HG03103 (cell line): ENCODE results near the gene CYP2R1.

Experiments used
- ATAC-seq: cut with Tn5 transposase; IDR thresholded peaks from one replicate; pipeline ENCODE4 v1.9.1; 2021; ENCODE audit warnings: low read depth; ENCODE audit not compliant: unreplicated experiment

CYP2R1 gene

GRCh38 chr11:14892036-14892556, at the start of gene CYP2R1:
Gene CYP2R1, minus strand, starts transcription at chr11:14892231. Its CDS starts 26 bp downstream, at chr11:14892205.
- peak; percentile 94 for ATAC-seq

GRCh38 chr11:14938936-14939335, 46.9 kb upstream of the CYP2R1 start:
- ATAC-seq: no peak

GRCh38 chr11:14934641-14935351, 42.8 kb upstream of the CYP2R1 start:
- ATAC-seq: no peak

GRCh38 chr11:14932447-14932846, 40.4 kb upstream of the CYP2R1 start:
- no peak for ATAC-seq

- no peak for ATAC-seq
Observed at GRCh38 chr11:14930369-14930768, 38.3 kb upstream of the CYP2R1 start.

GRCh38 chr11:14927146-14927545, 35.1 kb upstream of the CYP2R1 start:
- no peak for ATAC-seq

GRCh38 chr11:14924318-14924717, 32.3 kb upstream of the CYP2R1 start:
- ATAC-seq: no peak

- no peak for ATAC-seq
Observed at GRCh38 chr11:14916403-14916802, 24.4 kb upstream of the CYP2R1 start.

- ATAC-seq: no peak
Observed at GRCh38 chr11:14914536-14914935, 22.5 kb upstream of the CYP2R1 start.

- ATAC-seq: peak; percentile 29
Observed at GRCh38 chr11:14908214-14908880, 16.3 kb upstream of the CYP2R1 start.

- peak; percentile 48 for ATAC-seq
Observed at GRCh38 chr11:14907411-14908213, 15.6 kb upstream of the CYP2R1 start.

- no peak for ATAC-seq
Observed at GRCh38 chr11:14906993-14907392, 15.0 kb upstream of the CYP2R1 start.

- no peak for ATAC-seq
Observed at GRCh38 chr11:14906578-14906977, 14.5 kb upstream of the CYP2R1 start.

GRCh38 chr11:14905104-14906033, 13.3 kb upstream of the CYP2R1 start:
- ATAC-seq: peak; percentile 45

GRCh38 chr11:14904745-14905103, 12.7 kb upstream of the CYP2R1 start:
- peak; percentile 37 for ATAC-seq

- ATAC-seq: no peak
Observed at GRCh38 chr11:14902650-14903350, 10.8 kb upstream of the CYP2R1 start.

GRCh38 chr11:14898906-14899305, 6.9 kb upstream of the CYP2R1 start:
- no peak for ATAC-seq

GRCh38 chr11:14898355-14898754, 6.3 kb upstream of the CYP2R1 start:
- ATAC-seq: no peak
